ENCODE results near the gene NUP160.

Gene NUP160

GRCh38 chr11:47732271-47732670 lies 115.9 kb downstream of the NUP160 start:
- Histone ChIP-seq H3F3A (ENCODE audit: insufficient read depth, low read length) (no peaks in the 10 kb centered on the region), H3K27ac (ENCODE audit: low read depth, low read length, poor library complexity, severe bottlenecking) (no peak overlapping the region), H3K9me2 (ENCODE audit: low read depth, low read length) (no peaks in the 10 kb centered on the region), H3K79me2 (ENCODE audit: insufficient read depth, low read length) (no peaks in the 10 kb centered on the region), H3K4me1 (ENCODE audit: insufficient read depth, low read length, severe bottlenecking) (no peaks in the 10 kb centered on the region), H3K9me3 (ENCODE audit: low read length) (no peaks in the 10 kb centered on the region), H3K36me3 (ENCODE audit: insufficient read depth, low read length) (peaks cover 96% of the 10 kb centered on the region), H4K20me1 (ENCODE audit: insufficient read depth, low read length) (no peaks in the 10 kb centered on the region), H3K4me2 (ENCODE audit: low read length) (no peak overlapping the region), H3K27me3 (ENCODE audit: insufficient read depth, low read length) (no peaks in the 10 kb centered on the region), H3K4me3 (ENCODE audit: low read depth, low read length, poor library complexity, severe bottlenecking) (no peak overlapping the region), H2AFZ (ENCODE audit: low read length) (no peak overlapping the region), H3K9ac (ENCODE audit: low read length) (no peak overlapping the region)
- no peak for TF ChIP-seq EZH2 (IDR thresholded peaks at IDR 0.05; ENCODE audit: borderline replicate concordance, low read length)
- no peak for TF ChIP-seq CTCF (IDR thresholded peaks at IDR 0.05; ENCODE audit: low read length)

- Histone ChIP-seq H3K79me2 (ENCODE audit: insufficient read depth, low read length) (no peaks in the 10 kb centered on the region), H3K4me3 (ENCODE audit: low read depth, low read length, poor library complexity, severe bottlenecking) (no peak overlapping the region), H3K9me2 (ENCODE audit: low read depth, low read length) (no peaks in the 10 kb centered on the region), H3K36me3 (ENCODE audit: insufficient read depth, low read length) (peaks cover 98% of the 10 kb centered on the region), H3K4me2 (ENCODE audit: low read length) (no peak overlapping the region), H4K20me1 (ENCODE audit: insufficient read depth, low read length) (no peaks in the 10 kb centered on the region), H3K27me3 (ENCODE audit: insufficient read depth, low read length) (no peaks in the 10 kb centered on the region), H3K27ac (ENCODE audit: low read depth, low read length, poor library complexity, severe bottlenecking) (no peak overlapping the region), H3K9ac (ENCODE audit: low read length) (no peak overlapping the region), H3K9me3 (ENCODE audit: low read length) (no peaks in the 10 kb centered on the region), H3K4me1 (ENCODE audit: insufficient read depth, low read length, severe bottlenecking) (no peaks in the 10 kb centered on the region), H2AFZ (ENCODE audit: low read length) (no peak overlapping the region), H3F3A (ENCODE audit: insufficient read depth, low read length) (no peaks in the 10 kb centered on the region)
- TF ChIP-seq CTCF (IDR thresholded peaks at IDR 0.05; ENCODE audit: low read length) (no peak), EZH2 (IDR thresholded peaks at IDR 0.05; ENCODE audit: borderline replicate concordance, low read length) (no peak)
Measured at GRCh38 chr11:47731475-47731874, 116.7 kb downstream of the NUP160 start.

Measured in OCI-LY1 (cell line).